Panc1 (cell line): ENCODE data around the gene FRMD8.
"Not testable (repeated sequence)": the region's sequence is repeated elsewhere in the genome, so short reads cannot be mapped to it uniquely, and the experiment has no call there.

Source experiments
- POLR2AphosphoS5 ChIP-seq: IDR thresholded peaks from 2 replicates; pipeline ENCODE4 v1.6.1; 2012; ENCODE audit warnings: mild to moderate bottlenecking, low read depth, low read length, moderate library complexity
- TF ChIP-seq, protein P1 (sequence below): fragments of 450-650 bp; IDR thresholded peaks from 2 replicates; pipeline ENCODE4 v1.5.1; 2017; ENCODE audit warnings: mild to moderate bottlenecking

DNA sequence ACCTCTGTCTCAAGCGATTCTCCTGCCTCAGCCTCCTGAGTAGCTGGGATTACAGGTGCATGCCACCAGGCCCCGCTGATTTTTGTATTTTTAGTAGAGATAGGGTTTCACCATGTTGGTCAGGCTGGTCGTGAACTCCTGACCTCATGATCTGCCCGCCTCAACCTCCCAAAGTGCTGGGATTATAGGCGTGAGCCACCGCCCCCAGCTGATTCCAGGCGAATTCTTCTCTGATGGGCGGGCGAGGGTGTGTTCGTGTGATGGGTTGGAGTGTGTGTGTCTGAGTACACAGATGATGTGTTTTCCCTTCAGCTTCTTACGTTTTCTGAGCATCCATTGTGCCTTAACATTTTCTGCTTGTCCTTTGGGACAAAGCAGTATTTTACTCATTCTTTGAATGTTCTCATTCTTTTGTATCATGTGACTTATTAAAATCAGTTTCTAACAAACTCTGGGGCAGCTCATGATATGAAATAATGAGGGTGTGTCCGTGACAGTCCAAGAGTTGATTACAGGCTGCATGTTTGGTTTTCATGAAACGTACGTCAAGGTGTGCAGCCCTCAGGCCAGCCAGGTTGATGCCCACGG, 26.7 kb downstream of the FRMD8 start:
- TF ChIP-seq, protein P1, sequence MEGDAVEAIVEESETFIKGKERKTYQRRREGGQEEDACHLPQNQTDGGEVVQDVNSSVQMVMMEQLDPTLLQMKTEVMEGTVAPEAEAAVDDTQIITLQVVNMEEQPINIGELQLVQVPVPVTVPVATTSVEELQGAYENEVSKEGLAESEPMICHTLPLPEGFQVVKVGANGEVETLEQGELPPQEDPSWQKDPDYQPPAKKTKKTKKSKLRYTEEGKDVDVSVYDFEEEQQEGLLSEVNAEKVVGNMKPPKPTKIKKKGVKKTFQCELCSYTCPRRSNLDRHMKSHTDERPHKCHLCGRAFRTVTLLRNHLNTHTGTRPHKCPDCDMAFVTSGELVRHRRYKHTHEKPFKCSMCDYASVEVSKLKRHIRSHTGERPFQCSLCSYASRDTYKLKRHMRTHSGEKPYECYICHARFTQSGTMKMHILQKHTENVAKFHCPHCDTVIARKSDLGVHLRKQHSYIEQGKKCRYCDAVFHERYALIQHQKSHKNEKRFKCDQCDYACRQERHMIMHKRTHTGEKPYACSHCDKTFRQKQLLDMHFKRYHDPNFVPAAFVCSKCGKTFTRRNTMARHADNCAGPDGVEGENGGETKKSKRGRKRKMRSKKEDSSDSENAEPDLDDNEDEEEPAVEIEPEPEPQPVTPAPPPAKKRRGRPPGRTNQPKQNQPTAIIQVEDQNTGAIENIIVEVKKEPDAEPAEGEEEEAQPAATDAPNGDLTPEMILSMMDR, result not testable (repeated sequence)
- not testable (repeated sequence) for TF ChIP-seq POLR2AphosphoS5
